DOHH2 (cell line): ENCODE results near the gene SCUBE2.

ENCODE experiments used
- CTCF ChIP-seq: fragments of 200-600 bp; sonication (generic); IDR thresholded peaks from one replicate; pipeline ENCODE4 v1.5.1; 2014; ENCODE audit warnings: antibody characterized with exemption, mild to moderate bottlenecking, low read depth, low read length; ENCODE audit not compliant: poor library complexity, severe bottlenecking
- EZH2phosphoT487 ChIP-seq: fragments of 200-600 bp; sonication (generic); IDR thresholded peaks from 2 replicates; pipeline ENCODE4 v1.6.1; 2017; ENCODE audit warnings: borderline replicate concordance, mild to moderate bottlenecking, antibody characterized with exemption, low read length, moderate library complexity, mixed read lengths

- TF ChIP-seq CTCF (peak; percentile 42), EZH2phosphoT487 (no peak)
These were observed 1.7 kb upstream of the SCUBE2 start for GRCh38 chr11:9092853-9093778.
